HepG2 (cell line): ENCODE results near the gene MAP2K6. TPM values are rescaled to one million over a fixed set of nuclear protein-coding genes. Genes with fewer than 3 reads are reported as not detected.

Experiments
- ATAC-seq: fragments of 200-7000 bp; cut with Tn5 transposase; 3 replicates; pipeline ENCODE4 v1.9.1; 2020; ENCODE audit warnings: mild to moderate bottlenecking, moderate library complexity
- BruUV-seq: library from RNA; stranded (reverse); fragments of 400-500 nt; replicated peaks from 2 replicates; lab custom pipeline; 2021; lab: Mats Ljungman, UMichigan
- CTCF ChIA-PET: fragments of 300-600 bp; formaldehyde crosslinking; extraction: SDS; loops from one replicate; lab custom pipeline; 2021; ENCODE audit warnings: low total read pairs, inconsistent platforms, low intra/inter-chr PET ratio; lab: Yijun Ruan, JAX
- POLR2A ChIA-PET: fragments of 350-600 bp; sonication (Branson Sonifier 250); formaldehyde crosslinking; loops from one replicate; lab custom pipeline; 2020; ENCODE audit warnings: antibody characterized with exemption, inconsistent platforms; lab: Yijun Ruan, JAX
- DNase-seq: peaks from one replicate; pipeline ENCODE4 v3.0.0-alpha.2; 2015; ENCODE audit warnings: low spot score
- FAIRE-seq: peaks from 3 replicates; lab custom pipeline; 2011; peaks lifted over from hg19 to GRCh38; lab: Jason Lieb, UNC
- H2AFZ ChIP-seq: one replicate; pipeline ENCODE4 v1.6.1; 2011; ENCODE audit warnings: low read length, inconsistent platforms
- H3K27ac ChIP-seq: fragments of 300-600 bp; 3 replicates; pipeline ENCODE4 v1.8.0; 2011; ENCODE audit warnings: mixed run types, mild to moderate bottlenecking, mixed read lengths, low read length, inconsistent platforms; ENCODE audit not compliant: insufficient read depth; ENCODE audit errors: extremely low read length
- H3K27me3 ChIP-seq, 2 experiments: fragments of 200-600 bp in 1 of 2; 2 replicates in 1 of 2; 3 replicates in 1 of 2; pipeline versions ENCODE4 v1.6.0 to v1.8.0; 2011; ENCODE audit warnings: low read length in 2 of 2, mild to moderate bottlenecking in 2 of 2, moderate library complexity in 2 of 2, inconsistent platforms in 1 of 2; ENCODE audit not compliant: insufficient read depth in 2 of 2, control insufficient read depth in 1 of 2
- H3K36me3 ChIP-seq, 2 experiments: fragments of 200-600 bp in 1 of 2; replicated peaks in 1 of 2; 2 replicates in 1 of 2; 3 replicates in 1 of 2; pipeline versions ENCODE4 v1.5.1 to v1.8.0; 2011; ENCODE audit warnings: low read length in 2 of 2, inconsistent platforms in 1 of 2; ENCODE audit not compliant: insufficient read depth in 2 of 2, control insufficient read depth in 1 of 2
- H3K4me1 ChIP-seq: 2 replicates; pipeline ENCODE4 v1.5.1; 2012; ENCODE audit warnings: low read length, inconsistent platforms; ENCODE audit not compliant: insufficient read depth
- H3K4me2 ChIP-seq: 2 replicates; pipeline ENCODE4 v1.6.0; 2011; ENCODE audit warnings: low read depth, low read length, inconsistent platforms
- H3K4me3 ChIP-seq, 3 experiments: fragments of 200-600 bp in 1 of 3; sonication (generic), shearing (Covaris generic) in 1 of 3; replicated peaks in 1 of 3; 2 replicates each; pipeline ENCODE4 v1.5.1; 2011 to 2016; ENCODE audit warnings: low read length in 3 of 3, inconsistent platforms in 2 of 3, low read depth in 2 of 3, mild to moderate bottlenecking in 2 of 3, control low read depth in 1 of 3, mixed read lengths in 1 of 3; ENCODE audit not compliant: insufficient read depth in 1 of 3
- H3K79me2 ChIP-seq: one replicate; pipeline ENCODE4 v1.6.1; 2011; ENCODE audit warnings: low read length, inconsistent platforms; ENCODE audit not compliant: insufficient read depth
- H3K9ac ChIP-seq: 2 replicates; pipeline ENCODE4 v1.6.0; 2011; ENCODE audit warnings: mild to moderate bottlenecking, low read depth, low read length, inconsistent platforms; ENCODE audit not compliant: insufficient read depth
- H3K9me3 ChIP-seq: 2 replicates; pipeline ENCODE4 v1.5.1; 2012; ENCODE audit warnings: mild to moderate bottlenecking, low read length
- H4K20me1 ChIP-seq: 2 replicates; pipeline ENCODE4 v1.6.0; 2011; ENCODE audit warnings: inconsistent platforms, mild to moderate bottlenecking, low read length, moderate library complexity; ENCODE audit not compliant: insufficient read depth
- CC2D1A ChIP-seq: sonication (generic); formaldehyde crosslinking; IDR thresholded peaks from 2 replicates; pipeline ENCODE4 v1.8.1; 2023; ENCODE audit warnings: mild to moderate bottlenecking, missing genetic modification reagents
- DNMT1 ChIP-seq: sonication (generic); formaldehyde crosslinking; IDR thresholded peaks from 2 replicates; pipeline ENCODE4 v1.5.1; 2020; ENCODE audit warnings: mild to moderate bottlenecking, missing genetic modification reagents
- HNF1B ChIP-seq: sonication (generic); formaldehyde crosslinking; IDR thresholded peaks from 2 replicates; pipeline ENCODE4 v1.5.1; 2020; ENCODE audit warnings: mild to moderate bottlenecking, moderate library complexity, missing genetic modification reagents
- HNRNPUL1 ChIP-seq: fragments of 200-400 bp; formaldehyde crosslinking; IDR thresholded peaks from 2 replicates; pipeline ENCODE4 v1.6.1; 2017; ENCODE audit warnings: low read depth, mild to moderate bottlenecking, low read length, moderate library complexity
- SNAPC2 ChIP-seq: sonication (generic); formaldehyde crosslinking; IDR thresholded peaks from 2 replicates; pipeline ENCODE4 v1.8.1; 2022; ENCODE audit warnings: mild to moderate bottlenecking, missing genetic modification reagents
- TBL1XR1 ChIP-seq: fragments of 150-350 bp; IDR thresholded peaks from 2 replicates; pipeline ENCODE4 v1.6.1; 2014; ENCODE audit warnings: borderline replicate concordance, low read length; ENCODE audit not compliant: partially characterized antibody
- ZMYM2 ChIP-seq: sonication (generic); formaldehyde crosslinking; IDR thresholded peaks from 2 replicates; pipeline ENCODE4 v1.8.0; 2022; ENCODE audit warnings: mild to moderate bottlenecking, missing genetic modification reagents
- ZNF251 ChIP-seq: sonication (generic); formaldehyde crosslinking; IDR thresholded peaks from 2 replicates; pipeline ENCODE4 v1.9.0; 2021; ENCODE audit warnings: mild to moderate bottlenecking, missing genetic modification reagents
- ZNF337 ChIP-seq: sonication (generic); formaldehyde crosslinking; IDR thresholded peaks from 2 replicates; pipeline ENCODE4 v1.5.1; 2020; ENCODE audit warnings: missing genetic modification reagents, low read depth, mild to moderate bottlenecking, borderline replicate concordance
- WGBS: methylation state at CpG from one replicate; pipeline ENCODE4 v1.1.6; 2017; ENCODE audit warnings: low lambda C conversion rate; 5-methylcytosine and 5-hydroxymethylcytosine counted together
- in situ Hi-C: cut with HindIII; loops from 2 replicates; pipeline ENCODE4 v1.10.0; 2017; ENCODE audit warnings: low pct_unique_long_range_greater_than_20kb; ENCODE audit not compliant: extremely low pct_ligation_motif_present
- intact Hi-C: fragments of 100-400 bp; cut with micrococcal nuclease; formaldehyde crosslinking; loops from one replicate; pipeline ENCODE4 v1.10.0; 2022; ENCODE audit not compliant: unreplicated experiment
- polyA plus RNA-seq, 8 experiments: library from polyadenylated mRNA; depleted of rRNA in 3 of 8; stranded (reverse) in 7 of 8; unstranded in 1 of 8; fragments of >200 nt; fragmentation: Illumina TruSeq in 4 of 8; extraction: Trizol in 4 of 8; gene quantifications; 2 replicates each; pipeline versions ENCODE4 v1.2.1 to v1.2.3, GENCODE V29; 2011 to 2016; ENCODE audit warnings: low read depth in 4 of 8, missing spikeins in 1 of 8, mixed read lengths in 1 of 8; ENCODE audit not compliant: insufficient read depth in 1 of 8
- total RNA-seq, 5 experiments: library from RNA; depleted of rRNA; stranded (reverse); fragments of >200 nt; fragmentation: Illumina TruSeq; extraction: Trizol; gene quantifications; 2 replicates each; pipeline ENCODE4 v1.2.3, GENCODE V29; 2016; ENCODE audit warnings: low read depth in 1 of 5
- TF ChIP-seq, protein P1 (sequence below): IDR thresholded peaks from 2 replicates; pipeline ENCODE4 v1.6.1; 2016; ENCODE audit warnings: mild to moderate bottlenecking

The MAP2K6 gene
- total and polyA plus RNA-seq, 2 of the 13 experiments (the other 11 are each of a cell fraction or from before 2014, with no cell fraction given), result 5.1 to 33.6 TPM

GRCh38 chr17:69539781-69540319, 125.4 kb downstream of the MAP2K6 start:
- intact Hi-C loops, result no loop called here
- H3K4me3 ChIP-seq, result no peak overlapping the region
- in situ Hi-C loops, result no loop called here

More at GRCh38 chr17:69539781-69540319, 125.4 kb downstream of the MAP2K6 start:
- no peaks in the 10 kb centered on the region for H4K20me1 ChIP-seq
- 87% methylated on average over 4 of the region's 4 CpGs for WGBS
- POLR2A ChIA-PET, result no interaction called here
- DNase-seq, result no peak
- H3K79me2 ChIP-seq, result no peaks in the 10 kb centered on the region
- no peak for ATAC-seq
- no peak for FAIRE-seq
- H3K27me3 ChIP-seq, result no peaks in the 10 kb centered on the region
- no peak for TF ChIP-seq CC2D1A (CRISPR knock-in tag)
- no peak for TF ChIP-seq HNRNPUL1
- TF ChIP-seq HNF1B (CRISPR knock-in tag), result no peak
- TF ChIP-seq SNAPC2 (CRISPR knock-in tag), result no peak
- no peak for TF ChIP-seq TBL1XR1
- no peak for TF ChIP-seq ZNF337 (CRISPR knock-in tag)
- TF ChIP-seq ZMYM2, result no peak
- no peak for TF ChIP-seq ZNF251 (CRISPR knock-in tag)
- no peak for TF ChIP-seq DNMT1 (CRISPR knock-in tag)
- TF ChIP-seq, protein P1, sequence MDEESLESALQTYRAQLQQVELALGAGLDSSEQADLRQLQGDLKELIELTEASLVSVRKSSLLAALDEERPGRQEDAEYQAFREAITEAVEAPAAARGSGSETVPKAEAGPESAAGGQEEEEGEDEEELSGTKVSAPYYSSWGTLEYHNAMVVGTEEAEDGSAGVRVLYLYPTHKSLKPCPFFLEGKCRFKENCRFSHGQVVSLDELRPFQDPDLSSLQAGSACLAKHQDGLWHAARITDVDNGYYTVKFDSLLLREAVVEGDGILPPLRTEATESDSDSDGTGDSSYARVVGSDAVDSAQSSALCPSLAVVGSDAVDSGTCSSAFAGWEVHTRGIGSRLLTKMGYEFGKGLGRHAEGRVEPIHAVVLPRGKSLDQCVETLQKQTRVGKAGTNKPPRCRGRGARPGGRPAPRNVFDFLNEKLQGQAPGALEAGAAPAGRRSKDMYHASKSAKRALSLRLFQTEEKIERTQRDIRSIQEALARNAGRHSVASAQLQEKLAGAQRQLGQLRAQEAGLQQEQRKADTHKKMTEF (CRISPR knock-in tag), result no peak
- TF ChIP-seq, all 625 proteins: peak for 0
- Histone ChIP-seq H3K36me3 (peaks cover 0 to 2% of the 10 kb centered on the region in 2 experiments; a peak in 1 of 5 replicates), H3K9me3 (no peaks in the 10 kb centered on the region), H3K27ac (no peak overlapping the region), H2AFZ (no peak overlapping the region), H3K4me2 (no peak overlapping the region), H3K9ac (no peak overlapping the region), H3K4me1 (no peaks in the 10 kb centered on the region)
- CTCF ChIA-PET, result no interaction called here
- no TSS peak for BruUV-seq
